GM23338 (cell line): Measurements from ENCODE around the gene MLLT10. TPM values are rescaled to one million over a fixed set of nuclear protein-coding genes. Genes with fewer than 3 reads are reported as not detected.

Experiments used
- ATAC-seq: fragments of 200-7000 bp; cut with Tn5 transposase; 3 replicates; pipeline ENCODE4 v1.9.1; 2020
- DNase-seq: peaks from one replicate; pipeline ENCODE4 v3.0.0-alpha.2; 2015; ENCODE audit warnings: low spot score
- H2AFZ ChIP-seq: fragments of 200-600 bp; sonication (generic); 2 replicates; pipeline ENCODE4 v1.8.0; 2016; ENCODE audit warnings: antibody characterized with exemption, mild to moderate bottlenecking, moderate library complexity
- H3F3A ChIP-seq: fragments of 200-600 bp; sonication (generic); replicated peaks from 2 replicates; pipeline ENCODE4 v1.8.0; 2017; ENCODE audit warnings: antibody characterized with exemption, mixed run types, low read depth
- H3K27ac ChIP-seq: fragments of 200-600 bp; sonication (generic); 2 replicates; pipeline ENCODE4 v1.6.1; 2016; ENCODE audit warnings: low read depth
- H3K27me3 ChIP-seq: fragments of 200-600 bp; sonication (generic); 2 replicates; pipeline ENCODE4 v1.8.0; 2016; ENCODE audit warnings: mild to moderate bottlenecking, mixed run types, moderate library complexity; ENCODE audit not compliant: insufficient read depth
- H3K36me3 ChIP-seq: fragments of 200-600 bp; sonication (generic); 2 replicates; pipeline ENCODE4 v1.8.0; 2016; ENCODE audit warnings: mild to moderate bottlenecking; ENCODE audit not compliant: insufficient read depth
- H3K4me1 ChIP-seq: fragments of 200-600 bp; sonication (generic); 2 replicates; pipeline ENCODE4 v1.8.0; 2016; ENCODE audit warnings: mild to moderate bottlenecking, moderate library complexity; ENCODE audit not compliant: insufficient read depth
- H3K4me2 ChIP-seq: fragments of 200-600 bp; sonication (generic); 2 replicates; pipeline ENCODE4 v1.7.1; 2017; ENCODE audit warnings: mixed run types
- H3K4me3 ChIP-seq: fragments of 200-600 bp; sonication (generic); 2 replicates; pipeline ENCODE4 v1.6.1; 2016; ENCODE audit warnings: mixed run types
- H3K79me2 ChIP-seq: fragments of 200-600 bp; sonication (generic); replicated peaks from 2 replicates; pipeline ENCODE4 v1.8.0; 2017; ENCODE audit warnings: mild to moderate bottlenecking; ENCODE audit not compliant: insufficient read depth
- H3K9me2 ChIP-seq: fragments of 200-600 bp; sonication (generic); 2 replicates; pipeline ENCODE4 v1.8.0; 2017; ENCODE audit not compliant: insufficient read depth
- H4K20me1 ChIP-seq: fragments of 200-600 bp; sonication (generic); replicated peaks from 2 replicates; pipeline ENCODE4 v1.8.0; 2017; ENCODE audit warnings: mild to moderate bottlenecking; ENCODE audit not compliant: insufficient read depth
- H3K27ac Mint-ChIP-seq: 2 replicates; pipeline ENCODE4 v1.8.0; 2020; ENCODE audit warnings: inconsistent platforms, mild to moderate bottlenecking, moderate library complexity, mixed read lengths
- H3K27me3 Mint-ChIP-seq: 3 replicates; pipeline ENCODE4 v1.8.0; 2022; ENCODE audit warnings: low read depth, mild to moderate bottlenecking, moderate library complexity, mixed read lengths, inconsistent platforms; ENCODE audit not compliant: insufficient read depth, poor library complexity
- H3K36me3 Mint-ChIP-seq: 3 replicates; pipeline ENCODE4 v1.8.0; 2021; ENCODE audit warnings: low read depth, mild to moderate bottlenecking, inconsistent platforms, moderate library complexity, mixed read lengths
- H3K4me1 Mint-ChIP-seq: 3 replicates; pipeline ENCODE4 v1.8.0; 2020; ENCODE audit warnings: mild to moderate bottlenecking, inconsistent platforms, mixed read lengths
- H3K4me3 Mint-ChIP-seq: 3 replicates; pipeline ENCODE4 v1.8.0; 2021; ENCODE audit warnings: moderate library complexity, mild to moderate bottlenecking, inconsistent platforms, mixed read lengths
- H3K9me3 Mint-ChIP-seq: 3 replicates; pipeline ENCODE4 v1.8.0; 2020; ENCODE audit warnings: moderate library complexity, mild to moderate bottlenecking, inconsistent platforms, mixed read lengths
- CREB1 ChIP-seq: fragments of 250-450 bp; sonication (Bioruptor Pico); IDR thresholded peaks from 2 replicates; pipeline ENCODE4 v1.5.0; 2020; ENCODE audit warnings: low read depth, mild to moderate bottlenecking, moderate library complexity
- CTCF ChIP-seq, 2 experiments: fragments of 200-600 bp in 1 of 2; sonication (generic) in 1 of 2; conservative IDR thresholded peaks; 2 replicates each; pipeline versions ENCODE4 v1.5.1 to v1.6.1; 2016 to 2017; ENCODE audit warnings: antibody characterized with exemption in 2 of 2, low read depth in 2 of 2, mild to moderate bottlenecking in 2 of 2, moderate library complexity in 1 of 2
- ETS1 ChIP-seq: IDR thresholded peaks from 2 replicates; pipeline ENCODE4 v1.6.1; 2016; ENCODE audit warnings: antibody characterized with exemption
- EZH2 ChIP-seq: fragments of 200-600 bp; sonication (generic); IDR thresholded peaks from one replicate; pipeline ENCODE4 v1.8.0; 2017; ENCODE audit warnings: antibody characterized with exemption, mild to moderate bottlenecking, low read depth; ENCODE audit not compliant: unreplicated experiment
- EZH2phosphoT487 ChIP-seq: fragments of 200-600 bp; sonication (generic); IDR thresholded peaks from one replicate; pipeline ENCODE4 v1.8.1; 2018; ENCODE audit warnings: antibody characterized with exemption; ENCODE audit not compliant: unreplicated experiment
- JUNB ChIP-seq: IDR thresholded peaks from one replicate; pipeline ENCODE4 v1.6.1; 2016; ENCODE audit warnings: antibody characterized with exemption; ENCODE audit not compliant: unreplicated experiment
- NANOG ChIP-seq: IDR thresholded peaks from 2 replicates; pipeline ENCODE4 v1.6.1; 2016; ENCODE audit warnings: antibody characterized with exemption, borderline replicate concordance
- POLR2AphosphoS5 ChIP-seq: IDR thresholded peaks from 2 replicates; pipeline ENCODE4 v1.6.1; 2016; ENCODE audit warnings: antibody characterized with exemption, low read depth
- REST ChIP-seq: IDR thresholded peaks from one replicate; pipeline ENCODE4 v1.6.1; 2018; ENCODE audit warnings: antibody characterized with exemption; ENCODE audit not compliant: unreplicated experiment
- STAT1 ChIP-seq: IDR thresholded peaks from one replicate; pipeline ENCODE4 v1.6.1; 2016; ENCODE audit warnings: antibody characterized with exemption; ENCODE audit not compliant: unreplicated experiment
- ZNF114 ChIP-seq: fragments of 250-450 bp; sonication (Bioruptor Pico); IDR thresholded peaks from 2 replicates; pipeline ENCODE4 v1.5.0; 2020; ENCODE audit warnings: mild to moderate bottlenecking, moderate library complexity
- ZNF331 ChIP-seq: fragments of 250-450 bp; sonication (Bioruptor Pico); IDR thresholded peaks from 2 replicates; pipeline ENCODE4 v1.5.0; 2020; ENCODE audit warnings: low read depth, mild to moderate bottlenecking, moderate library complexity
- ZNF462 ChIP-seq: fragments of 250-450 bp; sonication (Bioruptor Pico); IDR thresholded peaks from 2 replicates; pipeline ENCODE4 v1.5.0; 2020; ENCODE audit warnings: mild to moderate bottlenecking, moderate library complexity
- polyA plus RNA-seq: library from polyadenylated mRNA; unstranded; fragments of >200 nt; fragmentation: Nextera tagmentation; extraction: Ambion mirVana; gene quantifications from 2 replicates; pipeline ENCODE4 v1.2.1, GENCODE V29; 2016
- total RNA-seq: library from RNA; depleted of rRNA; stranded (reverse); fragments of >200 nt; shearing (Covaris generic); gene quantifications from 2 replicates; pipeline ENCODE4 v1.2.3, GENCODE V29; 2014

Gene MLLT10
- total and polyA plus RNA-seq, 2 experiments from 2014 or later: 28.8 to 55.4 TPM

- H4K20me1 ChIP-seq: no peaks in the 10 kb centered on the region
- no peaks in the 10 kb centered on the region for H3K36me3 Mint-ChIP-seq
- H2AFZ ChIP-seq: no peak overlapping the region
- no peaks in the 10 kb centered on the region for H3K27me3 Mint-ChIP-seq
- H3K4me2 ChIP-seq: no peak overlapping the region
- TF ChIP-seq ZNF331 (CRISPR knock-in tag) (no peak), STAT1 (no peak), EZH2 (no peak), JUNB (no peak), ZNF462 (CRISPR knock-in tag) (no peak), ZNF114 (CRISPR knock-in tag) (no peak), CREB1 (no peak), ETS1 (no peak), POLR2AphosphoS5 (no peak), REST (no peak), EZH2phosphoT487 (no peak), NANOG (no peak), CTCF (conservative IDR thresholded peaks at IDR 0.05; ENCODE audit: low read depth in 2 of 2) (no peak)
- DNase-seq (no peak), ATAC-seq (no peak)
- H3K4me3 ChIP-seq: no peak overlapping the region
- H3K4me3 Mint-ChIP-seq: no peak overlapping the region
- H3K27ac ChIP-seq: no peak overlapping the region
- H3K4me1 ChIP-seq: peaks cover 31% of the 10 kb centered on the region
- no peaks in the 10 kb centered on the region for H3K9me2 ChIP-seq
- H3K36me3 ChIP-seq: no peaks in the 10 kb centered on the region
- H3K27me3 ChIP-seq: no peaks in the 10 kb centered on the region
- no peaks in the 10 kb centered on the region for H3K9me3 Mint-ChIP-seq
- no peak overlapping the region for H3K27ac Mint-ChIP-seq
- H3F3A ChIP-seq: peaks cover 17% of the 10 kb centered on the region
- H3K79me2 ChIP-seq: no peaks in the 10 kb centered on the region
- peaks cover 41% of the 10 kb centered on the region for H3K4me1 Mint-ChIP-seq
These were observed 226.3 kb downstream of the MLLT10 start for GRCh38 chr10:21760332-21760731.
